ENCODE data around the gene PPP2R5C. TPM values are rescaled to one million over a fixed set of nuclear protein-coding genes. Genes with fewer than 3 reads are reported as not detected.

The PPP2R5C gene
- total RNA-seq, 1 experiment from 2014 or later, result 120 TPM

DNA sequence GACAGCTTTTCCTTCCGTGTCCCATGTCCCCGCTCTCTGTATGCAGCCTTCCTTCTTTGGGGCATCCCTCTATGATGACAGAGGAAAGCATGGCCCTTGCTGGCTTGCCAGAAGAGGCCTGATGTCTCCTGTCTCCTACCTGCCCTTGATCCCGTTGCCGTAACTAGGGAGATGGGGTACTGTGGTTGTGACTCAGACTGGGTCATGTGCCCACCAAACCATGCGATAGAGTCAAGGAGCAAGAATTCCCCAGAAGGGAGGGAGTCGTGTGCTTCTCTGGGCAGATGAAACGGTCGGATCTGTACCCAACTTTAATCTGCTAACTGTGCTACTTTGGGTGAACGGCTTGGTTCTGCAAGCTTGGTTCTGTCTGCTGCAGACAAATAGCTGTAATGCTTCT lies 103.8 kb downstream of the PPP2R5C start:
- Mint-ChIP-seq H3K27me3 (ENCODE audit: unreplicated experiment) (no peaks in the 10 kb centered on the region), H3K4me1 (ENCODE audit: low read depth, unreplicated experiment) (no peaks in the 10 kb centered on the region), H3K36me3 (ENCODE audit: insufficient read depth, unreplicated experiment) (no peaks in the 10 kb centered on the region), H3K9me3 (ENCODE audit: low read depth, unreplicated experiment) (no peaks in the 10 kb centered on the region), H3K27ac (ENCODE audit: unreplicated experiment) (no peak overlapping the region), H3K4me3 (ENCODE audit: low read depth, unreplicated experiment) (no peak overlapping the region)
- TF ChIP-seq, protein P1, sequence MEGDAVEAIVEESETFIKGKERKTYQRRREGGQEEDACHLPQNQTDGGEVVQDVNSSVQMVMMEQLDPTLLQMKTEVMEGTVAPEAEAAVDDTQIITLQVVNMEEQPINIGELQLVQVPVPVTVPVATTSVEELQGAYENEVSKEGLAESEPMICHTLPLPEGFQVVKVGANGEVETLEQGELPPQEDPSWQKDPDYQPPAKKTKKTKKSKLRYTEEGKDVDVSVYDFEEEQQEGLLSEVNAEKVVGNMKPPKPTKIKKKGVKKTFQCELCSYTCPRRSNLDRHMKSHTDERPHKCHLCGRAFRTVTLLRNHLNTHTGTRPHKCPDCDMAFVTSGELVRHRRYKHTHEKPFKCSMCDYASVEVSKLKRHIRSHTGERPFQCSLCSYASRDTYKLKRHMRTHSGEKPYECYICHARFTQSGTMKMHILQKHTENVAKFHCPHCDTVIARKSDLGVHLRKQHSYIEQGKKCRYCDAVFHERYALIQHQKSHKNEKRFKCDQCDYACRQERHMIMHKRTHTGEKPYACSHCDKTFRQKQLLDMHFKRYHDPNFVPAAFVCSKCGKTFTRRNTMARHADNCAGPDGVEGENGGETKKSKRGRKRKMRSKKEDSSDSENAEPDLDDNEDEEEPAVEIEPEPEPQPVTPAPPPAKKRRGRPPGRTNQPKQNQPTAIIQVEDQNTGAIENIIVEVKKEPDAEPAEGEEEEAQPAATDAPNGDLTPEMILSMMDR (IDR thresholded peaks at IDR 0.05; ENCODE audit: unreplicated experiment), result no peak
- CTCF ChIA-PET, result no interaction called here
- no TSS peak for BruUV-seq (replicated peaks)
- intact Hi-C loops (cut with micrococcal nuclease; ENCODE audit: unreplicated experiment), result no loop called here
- no peak for DNase-seq

DNA sequence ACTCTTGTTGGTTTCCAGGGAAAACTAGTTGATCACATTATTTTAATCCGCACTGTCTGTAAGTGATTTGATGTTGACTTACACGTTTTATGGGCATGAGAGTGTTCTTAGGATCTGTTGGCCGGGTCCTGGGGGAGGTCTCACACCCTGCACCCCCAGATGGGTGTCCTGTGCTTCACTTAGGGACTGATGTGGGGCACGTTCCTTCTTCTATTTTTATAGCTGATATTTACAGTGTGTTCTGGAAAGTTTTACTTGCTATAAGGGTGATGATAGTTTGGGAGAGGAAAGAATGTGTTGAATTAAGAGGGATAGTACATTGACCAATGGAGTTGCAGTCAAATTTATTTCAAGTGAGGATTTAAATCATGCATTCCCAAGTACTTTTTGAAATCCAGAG lies 106.3 kb downstream of the PPP2R5C start:
- CTCF ChIA-PET, result interaction anchor here (0.6 to 1.8 kb wide), 2 partner anchors 69 to 97 kb away, joined by 4 to 5 read pairs; no protein-coding TSS in a partner anchor
- Mint-ChIP-seq H3K4me1 (ENCODE audit: low read depth, unreplicated experiment) (no peaks in the 10 kb centered on the region), H3K36me3 (ENCODE audit: insufficient read depth, unreplicated experiment) (no peaks in the 10 kb centered on the region), H3K9me3 (ENCODE audit: low read depth, unreplicated experiment) (no peaks in the 10 kb centered on the region), H3K27me3 (ENCODE audit: unreplicated experiment) (no peaks in the 10 kb centered on the region), H3K4me3 (ENCODE audit: low read depth, unreplicated experiment) (no peak overlapping the region), H3K27ac (ENCODE audit: unreplicated experiment) (no peak overlapping the region)
- no peak for DNase-seq
- intact Hi-C loops (cut with micrococcal nuclease; ENCODE audit: unreplicated experiment), result no loop called here
- TF ChIP-seq, protein P1 (IDR thresholded peaks at IDR 0.05; ENCODE audit: unreplicated experiment), result no peak
- BruUV-seq (replicated peaks), result no TSS peak

DNA sequence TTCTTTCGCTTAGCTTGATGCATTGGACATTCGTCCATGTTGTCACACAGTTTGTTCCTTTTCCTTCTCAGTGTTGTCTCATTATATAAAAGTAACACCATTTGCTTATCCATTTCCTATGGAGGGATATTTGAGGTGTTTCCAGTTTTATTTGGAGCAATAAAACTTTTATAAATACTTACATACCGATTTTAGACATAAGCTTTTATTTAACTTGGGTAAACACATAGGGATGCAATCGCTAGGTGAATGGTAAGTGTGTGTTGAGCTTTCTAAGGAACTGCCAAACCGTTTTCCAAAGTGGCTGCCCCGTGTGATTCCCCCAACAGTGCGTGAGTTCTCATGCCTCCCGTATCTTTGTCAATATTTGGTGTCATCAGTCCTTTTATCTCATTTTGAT lies 107.7 kb downstream of the PPP2R5C start:
- Mint-ChIP-seq H3K9me3 (ENCODE audit: low read depth, unreplicated experiment) (no peaks in the 10 kb centered on the region), H3K36me3 (ENCODE audit: insufficient read depth, unreplicated experiment) (no peaks in the 10 kb centered on the region), H3K4me1 (ENCODE audit: low read depth, unreplicated experiment) (no peaks in the 10 kb centered on the region), H3K4me3 (ENCODE audit: low read depth, unreplicated experiment) (no peak overlapping the region), H3K27ac (ENCODE audit: unreplicated experiment) (no peak overlapping the region), H3K27me3 (ENCODE audit: unreplicated experiment) (no peaks in the 10 kb centered on the region)
- intact Hi-C loops (cut with micrococcal nuclease; ENCODE audit: unreplicated experiment), result no loop called here
- TF ChIP-seq, protein P1 (IDR thresholded peaks at IDR 0.05; ENCODE audit: unreplicated experiment), result no peak
- no peak for DNase-seq
- BruUV-seq (replicated peaks), result no TSS peak
- CTCF ChIA-PET, result no interaction called here

DNA sequence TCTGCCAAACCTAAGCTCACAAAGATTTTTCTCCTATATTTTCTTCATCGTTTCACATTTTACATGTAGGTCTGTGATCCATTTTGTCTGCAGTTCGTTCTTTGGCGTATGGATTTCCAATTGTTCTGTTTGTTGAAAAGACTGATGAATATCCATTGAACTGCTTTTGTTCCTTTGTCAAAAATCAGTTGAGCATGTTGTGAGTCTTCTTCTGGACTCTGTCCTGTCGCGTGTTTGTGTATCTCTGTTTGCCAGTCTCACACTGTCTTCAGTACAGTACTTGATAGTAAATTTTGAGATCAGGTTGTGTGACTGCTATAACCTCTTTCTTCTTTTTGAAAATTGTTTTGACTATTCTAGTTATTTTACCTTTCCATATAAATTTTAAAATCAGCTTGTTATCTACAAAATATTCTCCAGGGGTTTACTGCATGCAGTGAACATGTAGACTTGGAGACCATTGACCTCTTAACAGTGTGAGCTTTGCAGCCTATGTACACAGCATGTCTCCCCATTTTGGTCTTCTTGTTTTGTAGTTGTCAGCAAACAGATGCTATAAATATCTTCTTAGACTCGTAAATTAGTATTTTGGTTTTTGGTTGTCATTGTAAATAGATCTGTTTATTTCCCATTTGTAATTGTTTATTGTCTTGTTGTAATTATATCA lies 108.9 kb downstream of the PPP2R5C start:
- DNase-seq, result no peak
- CTCF ChIA-PET, result no interaction called here
- intact Hi-C loops (cut with micrococcal nuclease; ENCODE audit: unreplicated experiment), result no loop called here
- TF ChIP-seq, protein P1 (IDR thresholded peaks at IDR 0.05; ENCODE audit: unreplicated experiment), result no peak
- no peaks in the 10 kb centered on the region for H3K27me3 Mint-ChIP-seq (ENCODE audit: unreplicated experiment)
- no peaks in the 10 kb centered on the region for H3K4me1 Mint-ChIP-seq (ENCODE audit: low read depth, unreplicated experiment)
- no peaks in the 10 kb centered on the region for H3K9me3 Mint-ChIP-seq (ENCODE audit: low read depth, unreplicated experiment)
- no TSS peak for BruUV-seq (replicated peaks)
- H3K4me3 Mint-ChIP-seq (ENCODE audit: low read depth, unreplicated experiment), result no peak overlapping the region
- no peaks in the 10 kb centered on the region for H3K36me3 Mint-ChIP-seq (ENCODE audit: insufficient read depth, unreplicated experiment)
- H3K27ac Mint-ChIP-seq (ENCODE audit: unreplicated experiment), result no peak overlapping the region
